NT2/D1 (cell line): ENCODE data around the gene CHST15.
A peak's percentile ranks its signal among the peaks of the same experiment; 100 is the strongest.

Experiments used
- DNase-seq: peaks from one replicate; pipeline ENCODE4 v3.0.0-alpha.2; 2011; ENCODE audit warnings: low read depth, low spot score
- H3K27me3 ChIP-seq: 2 replicates; pipeline ENCODE4 v1.6.0; 2011; ENCODE audit warnings: mild to moderate bottlenecking; ENCODE audit not compliant: insufficient read length, insufficient read depth
- H3K36me3 ChIP-seq: 2 replicates; pipeline ENCODE4 v1.6.1; 2011; ENCODE audit warnings: mild to moderate bottlenecking, low read length, mixed read lengths; ENCODE audit not compliant: insufficient read depth, insufficient read length
- H3K4me1 ChIP-seq: 2 replicates; pipeline ENCODE4 v1.5.1; 2011; ENCODE audit not compliant: insufficient read depth, insufficient read length
- H3K4me3 ChIP-seq: 2 replicates; pipeline ENCODE4 v1.5.1; 2011; ENCODE audit warnings: low read depth; ENCODE audit not compliant: insufficient read length
- H3K9ac ChIP-seq: 2 replicates; pipeline ENCODE4 v1.6.0; 2011; ENCODE audit warnings: low read depth; ENCODE audit not compliant: insufficient read length
- H3K9me3 ChIP-seq: 2 replicates; pipeline ENCODE4 v1.5.1; 2011; ENCODE audit warnings: mild to moderate bottlenecking, low read length; ENCODE audit not compliant: insufficient read depth
- SUZ12 ChIP-seq: IDR thresholded peaks from 2 replicates; pipeline ENCODE4 v1.6.1; 2011; ENCODE audit not compliant: insufficient read length, insufficient read depth; ENCODE audit errors: extremely low read depth
- YY1 ChIP-seq: IDR thresholded peaks from 2 replicates; pipeline ENCODE4 v1.6.1; 2011; ENCODE audit not compliant: insufficient read length, insufficient read depth
- ZNF274 ChIP-seq: IDR thresholded peaks from 2 replicates; pipeline ENCODE4 v1.6.1; 2011; ENCODE audit warnings: mild to moderate bottlenecking, low read depth, low read length

CHST15 gene

GRCh38 chr10:123997013-123997412 is 96.4 kb downstream of the CHST15 start:
- H3K36me3 ChIP-seq, result no peaks in the 10 kb centered on the region
- peaks cover 4% of the 10 kb centered on the region for H3K4me1 ChIP-seq
- H3K9me3 ChIP-seq, result no peaks in the 10 kb centered on the region; the same call in 1 of the 2 replicates
- H3K9ac ChIP-seq, result no peak overlapping the region
- no peak for DNase-seq
- peaks cover 13% of the 10 kb centered on the region for H3K27me3 ChIP-seq
- no peak overlapping the region for H3K4me3 ChIP-seq
- TF ChIP-seq YY1, result no peak
- no peak for TF ChIP-seq ZNF274
- no peak for TF ChIP-seq SUZ12

- H3K9ac ChIP-seq, result no peak overlapping the region
- H3K27me3 ChIP-seq, result peaks cover 13% of the 10 kb centered on the region
- H3K9me3 ChIP-seq, result no peaks in the 10 kb centered on the region; the same call in 1 of the 2 replicates
- no peak overlapping the region for H3K4me3 ChIP-seq
- no peak for TF ChIP-seq YY1
- no peak for TF ChIP-seq ZNF274
- no peak for TF ChIP-seq SUZ12
- no peak for DNase-seq
- H3K4me1 ChIP-seq, result peaks cover 4% of the 10 kb centered on the region
- H3K36me3 ChIP-seq, result no peaks in the 10 kb centered on the region
Observed at GRCh38 chr10:123996302-123996701, 97.1 kb downstream of the CHST15 start.

- peak; percentile 39 for DNase-seq
- Histone ChIP-seq H3K36me3 (no peaks in the 10 kb centered on the region), H3K9me3 (no peaks in the 10 kb centered on the region; the same call in 1 of the 2 replicates), H3K4me1 (peaks cover 4% of the 10 kb centered on the region), H3K9ac (peak overlapping the region; percentile 85), H3K4me3 (peak overlapping the region; percentile 51), H3K27me3 (peaks cover 13% of the 10 kb centered on the region)
- TF ChIP-seq YY1, result no peak
- TF ChIP-seq SUZ12, result no peak
- TF ChIP-seq ZNF274, result no peak
Observed at GRCh38 chr10:123995461-123996131, 97.8 kb downstream of the CHST15 start.

- Histone ChIP-seq H3K27me3 (peaks cover 13% of the 10 kb centered on the region), H3K4me3 (peak overlapping the region; percentile 51), H3K9me3 (no peaks in the 10 kb centered on the region; the same call in 1 of the 2 replicates), H3K4me1 (peaks cover 4% of the 10 kb centered on the region), H3K9ac (peak overlapping the region; percentile 85), H3K36me3 (no peaks in the 10 kb centered on the region)
- TF ChIP-seq YY1 (no peak), SUZ12 (no peak), ZNF274 (no peak)
- DNase-seq, result no peak
Observed at GRCh38 chr10:123995082-123995460, 98.3 kb downstream of the CHST15 start.

- no peaks in the 10 kb centered on the region; the same call in 1 of the 2 replicates for H3K9me3 ChIP-seq
- H3K36me3 ChIP-seq, result no peaks in the 10 kb centered on the region
- H3K27me3 ChIP-seq, result peaks cover 13% of the 10 kb centered on the region
- H3K9ac ChIP-seq, result peak overlapping the region; percentile 85
- DNase-seq, result peak; percentile 60
- TF ChIP-seq ZNF274, result no peak
- TF ChIP-seq SUZ12, result no peak
- TF ChIP-seq YY1, result no peak
- H3K4me3 ChIP-seq, result peak overlapping the region; percentile 51
- H3K4me1 ChIP-seq, result peaks cover 4% of the 10 kb centered on the region
Observed at GRCh38 chr10:123994417-123995081, 98.8 kb downstream of the CHST15 start.

GRCh38 chr10:123993534-123994416 is 99.6 kb downstream of the CHST15 start:
- Histone ChIP-seq H3K9me3 (no peaks in the 10 kb centered on the region; the same call in 1 of the 2 replicates), H3K27me3 (peaks cover 13% of the 10 kb centered on the region), H3K9ac (peak overlapping the region; percentile 56), H3K4me3 (no peak overlapping the region), H3K4me1 (peaks cover 4% of the 10 kb centered on the region), H3K36me3 (no peaks in the 10 kb centered on the region)
- no peak for DNase-seq
- TF ChIP-seq SUZ12, result no peak
- TF ChIP-seq ZNF274, result no peak
- TF ChIP-seq YY1, result no peak
